GM10847 (cell line): ENCODE results near the gene SCYGR8.

ENCODE experiments used
- POLR2A ChIP-seq: IDR thresholded peaks from 2 replicates; pipeline ENCODE4 v1.6.1; 2011; ENCODE audit not compliant: insufficient read length; ENCODE audit errors: extremely low read depth

The SCYGR8 gene

GRCh38 chr2:227789803-227790202 is 44.1 kb downstream of the SCYGR8 start:
- TF ChIP-seq POLR2A, result no peak

- no peak for TF ChIP-seq POLR2A
Observed at GRCh38 chr2:227793148-227793712, 47.5 kb downstream of the SCYGR8 start.
